Astrocyte of the hippocampus (primary cell): Measurements from ENCODE around the gene SLC5A10.
"Not testable (repeated sequence)": the region's sequence is repeated elsewhere in the genome, so short reads cannot be mapped to it uniquely, and the experiment has no call there.

Source experiments
- DNase-seq: peaks from one replicate; pipeline ENCODE4 v3.0.0; 2011; ENCODE audit warnings: low read depth, low spot score

Gene SLC5A10

DNA sequence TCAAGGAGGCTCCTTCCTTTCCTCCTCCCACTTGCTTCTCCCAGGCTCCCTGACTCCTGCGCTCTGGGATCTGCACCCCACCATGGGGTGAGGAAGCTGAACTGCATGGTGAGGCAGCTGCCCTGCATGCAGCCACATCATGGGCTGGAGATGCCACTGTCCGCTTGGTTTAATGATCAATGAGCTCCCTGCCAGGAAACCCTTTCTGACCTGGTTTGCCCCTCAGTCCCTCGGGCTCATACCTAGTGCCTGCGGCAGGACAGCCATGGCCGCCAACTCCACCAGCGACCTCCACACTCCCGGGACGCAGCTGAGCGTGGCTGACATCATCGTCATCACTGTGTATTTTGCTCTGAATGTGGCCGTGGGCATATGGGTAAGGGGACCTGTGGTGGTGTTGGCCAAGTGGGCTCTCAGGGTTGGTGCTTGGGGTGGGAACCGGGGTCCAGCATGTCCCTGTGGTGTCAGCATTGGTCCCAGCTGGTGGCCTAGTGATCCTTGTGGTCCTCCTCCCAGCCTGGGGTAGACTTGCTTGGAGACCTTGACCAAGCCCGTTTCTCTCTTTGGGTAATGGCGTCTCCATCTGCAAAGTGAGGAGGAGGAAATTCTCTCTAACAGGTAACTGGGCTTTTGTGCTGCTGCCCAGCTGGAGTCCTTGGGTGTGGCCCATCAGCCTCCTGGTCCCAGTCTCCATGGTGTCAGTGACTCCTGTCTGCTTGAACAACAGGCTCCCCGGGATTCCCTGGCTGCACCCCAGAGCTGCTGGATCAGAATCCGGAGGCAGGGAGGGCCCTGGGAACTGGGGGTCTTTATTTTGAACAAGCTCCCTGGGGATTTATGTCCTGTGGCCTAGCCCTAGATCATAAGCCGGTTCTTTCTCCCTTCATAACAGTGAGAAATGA is at the start of gene SLC5A10:
SLC5A10 (plus strand) TSS at position 225 of the 902 bp plus-strand sequence; CDS start at position 266, 41 bp downstream.
- DNase-seq = no peak

DNA sequence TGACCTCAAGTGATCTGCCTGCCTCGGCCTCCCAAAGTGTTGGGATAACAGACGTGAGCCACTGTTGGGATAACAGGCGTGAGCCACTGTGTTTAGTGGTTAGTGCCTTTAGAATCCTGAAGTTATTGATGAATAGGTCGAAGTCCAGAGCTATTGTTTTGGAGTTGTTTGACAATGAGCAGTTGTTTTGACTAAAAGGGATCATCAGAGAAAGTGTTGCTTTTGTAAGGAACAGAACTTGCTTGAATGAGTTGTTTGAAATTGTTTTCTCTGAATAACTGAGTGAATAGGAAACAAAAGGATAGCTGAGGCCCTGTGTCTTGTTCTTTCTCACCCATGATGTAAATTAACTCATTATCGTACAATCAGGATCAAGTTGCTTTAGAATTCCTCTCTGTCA is 47.5 kb upstream of the SLC5A10 start:
- DNase-seq = no peak

DNA sequence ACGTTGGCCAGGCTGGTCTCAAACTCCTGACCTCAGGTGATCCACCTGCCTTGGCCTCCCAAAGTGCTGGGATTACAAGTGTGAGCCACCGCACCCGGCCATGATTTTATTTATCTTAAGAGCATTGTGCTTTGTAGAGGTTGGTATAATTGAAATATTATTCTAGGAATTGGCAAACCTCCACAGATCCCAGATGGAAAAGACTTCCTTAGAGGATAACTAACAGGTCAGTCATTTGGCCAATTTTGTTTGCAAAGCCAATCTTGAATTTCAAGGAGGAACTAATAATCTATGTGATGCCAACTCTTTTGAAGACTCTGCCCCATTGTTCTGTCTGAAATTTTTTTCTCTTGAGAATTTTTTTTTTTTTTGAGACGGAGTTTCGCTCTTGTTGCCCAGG is 46.7 kb upstream of the SLC5A10 start:
- no peak for DNase-seq

DNA sequence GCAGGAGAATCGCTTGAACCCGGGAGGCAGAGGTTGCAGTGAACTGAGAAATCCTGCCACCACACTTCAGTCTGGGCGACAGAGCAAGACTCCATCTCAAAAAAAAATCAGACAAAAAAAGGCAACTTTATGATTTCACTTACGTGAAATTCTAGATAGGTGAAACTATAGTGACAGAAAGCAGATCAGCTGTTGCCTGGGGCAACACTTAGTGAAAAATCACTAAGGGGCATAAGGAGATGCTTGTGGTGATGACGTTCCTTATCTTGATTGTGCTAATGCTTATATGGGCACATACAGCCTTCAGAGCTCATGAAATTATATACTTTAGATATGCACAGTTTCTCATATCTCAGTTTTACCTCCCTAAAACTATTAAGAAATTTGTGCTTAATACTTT is 41.6 kb upstream of the SLC5A10 start:
- DNase-seq = no peak

DNA sequence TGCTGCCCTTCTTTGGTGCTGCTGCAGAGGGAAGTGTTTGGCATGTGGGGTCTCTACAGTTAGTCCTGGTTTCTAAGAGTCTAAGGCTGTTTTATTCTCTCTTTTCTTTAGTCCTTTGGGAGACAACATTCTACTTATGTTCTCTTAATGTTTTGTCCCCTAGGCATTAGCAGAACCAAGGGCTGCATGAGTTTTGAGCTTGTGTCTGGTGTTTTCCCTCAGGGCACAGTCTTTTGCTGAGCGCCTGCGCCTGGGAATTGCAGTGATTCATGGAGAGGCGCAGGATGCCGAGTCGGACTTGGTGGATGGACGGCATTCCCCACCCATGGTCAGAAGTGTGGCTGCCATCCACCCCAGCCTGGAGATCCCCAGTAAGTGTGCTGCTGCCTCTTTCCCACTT is 41.1 kb upstream of the SLC5A10 start:
- DNase-seq = no peak

DNA sequence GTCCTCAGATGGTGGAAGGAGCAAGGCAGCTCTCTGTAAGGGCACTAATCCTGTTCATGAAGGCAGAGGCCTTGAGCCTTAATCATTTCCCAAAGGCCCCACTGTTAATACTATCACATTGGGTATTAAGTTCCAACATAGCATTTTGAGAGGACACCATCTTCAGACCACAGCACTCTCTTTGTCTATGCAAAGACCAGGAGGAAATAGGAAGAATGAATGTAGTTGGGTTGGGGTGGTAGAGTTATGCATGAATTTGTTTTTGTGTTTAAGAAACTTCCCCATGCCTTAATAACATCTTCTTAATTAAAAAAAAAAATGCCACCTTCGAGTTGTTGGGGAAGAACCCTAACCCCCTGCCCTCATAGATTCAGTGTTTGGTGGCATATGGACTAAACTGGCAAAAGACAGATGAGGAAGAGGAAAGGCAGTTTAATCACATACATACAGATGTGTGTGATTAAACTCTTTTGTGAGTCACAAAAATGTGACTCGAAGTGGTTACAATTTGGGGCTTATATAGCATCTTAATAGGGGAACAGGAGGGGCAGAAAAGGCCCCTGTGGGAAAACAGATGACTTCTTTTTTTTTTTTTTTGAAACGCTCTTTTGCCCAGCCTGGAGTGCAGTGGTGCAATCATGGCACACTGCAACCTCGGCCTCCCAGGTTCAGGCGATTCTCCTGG is 35.0 kb upstream of the SLC5A10 start:
- no peak for DNase-seq

DNA sequence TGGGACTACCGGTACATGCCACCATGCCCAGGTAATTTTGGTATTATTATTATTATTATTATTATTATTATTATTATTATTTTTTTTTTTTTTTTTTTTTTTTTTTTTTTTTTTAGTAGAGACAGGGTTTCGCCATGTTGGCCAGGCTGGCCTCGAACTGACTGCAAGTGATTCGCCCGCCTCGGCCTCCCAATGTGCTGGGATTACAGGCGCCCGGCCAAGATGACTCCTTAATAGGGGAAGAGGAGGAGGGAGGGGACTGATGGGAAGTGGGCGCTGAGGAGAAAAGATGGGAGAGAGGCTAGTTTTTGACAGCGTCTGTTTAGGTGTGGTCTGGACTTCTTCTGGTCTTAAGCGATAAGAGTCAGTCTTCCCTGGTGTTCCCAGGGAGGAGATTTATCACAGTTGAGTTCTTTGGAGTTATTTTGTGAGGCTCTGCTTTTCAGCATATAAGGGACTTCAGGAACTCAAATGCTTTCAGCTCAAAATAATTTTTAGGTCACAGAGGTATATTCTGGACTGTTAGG is 34.4 kb upstream of the SLC5A10 start:
- no peak for DNase-seq

DNA sequence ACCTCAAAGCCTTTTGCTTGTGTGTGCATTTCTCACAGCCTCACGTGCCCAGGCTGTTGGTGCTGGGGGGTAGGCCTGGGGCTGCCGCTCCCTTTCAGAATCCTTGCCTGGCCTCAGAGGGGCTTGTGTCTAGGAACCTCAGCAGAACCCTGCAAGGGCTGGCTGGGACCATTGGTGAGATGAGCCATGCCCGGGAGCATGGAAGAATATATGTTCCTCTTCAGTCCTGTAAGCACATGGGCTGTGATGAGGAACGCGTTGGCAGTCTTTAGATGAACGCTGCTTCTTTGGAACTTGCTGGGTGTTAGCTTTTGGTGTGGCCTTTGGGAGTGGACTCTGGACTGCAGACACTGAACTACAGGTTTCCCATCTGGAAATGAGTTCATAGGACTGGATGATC is 32.0 kb upstream of the SLC5A10 start:
- no peak for DNase-seq

DNA sequence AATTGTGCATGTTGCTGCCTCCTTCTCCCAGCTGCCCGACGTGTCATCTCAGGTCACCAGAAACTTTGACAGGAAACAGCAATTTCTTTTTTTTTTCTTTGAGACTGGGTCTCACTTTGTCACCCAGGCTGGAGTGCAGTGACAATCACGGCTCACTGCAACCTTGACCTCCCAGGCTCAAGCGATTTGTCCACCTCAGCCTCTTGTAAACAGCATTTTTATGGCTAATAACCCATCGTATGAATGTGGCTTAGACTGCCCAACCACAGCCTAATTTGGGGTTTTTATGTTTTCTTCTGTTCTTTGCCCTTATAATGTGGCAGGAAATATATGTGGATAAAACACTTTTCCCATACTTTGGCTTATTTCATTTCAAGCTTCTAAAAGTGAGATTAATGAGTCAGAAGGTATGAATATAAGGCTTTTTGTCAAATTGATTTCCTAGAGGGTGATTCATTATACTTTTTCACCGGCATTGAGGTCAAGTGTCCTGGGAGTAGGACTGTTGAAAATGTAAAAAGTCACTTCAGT is 31.0 kb upstream of the SLC5A10 start:
- peak; percentile 21 for DNase-seq

DNA sequence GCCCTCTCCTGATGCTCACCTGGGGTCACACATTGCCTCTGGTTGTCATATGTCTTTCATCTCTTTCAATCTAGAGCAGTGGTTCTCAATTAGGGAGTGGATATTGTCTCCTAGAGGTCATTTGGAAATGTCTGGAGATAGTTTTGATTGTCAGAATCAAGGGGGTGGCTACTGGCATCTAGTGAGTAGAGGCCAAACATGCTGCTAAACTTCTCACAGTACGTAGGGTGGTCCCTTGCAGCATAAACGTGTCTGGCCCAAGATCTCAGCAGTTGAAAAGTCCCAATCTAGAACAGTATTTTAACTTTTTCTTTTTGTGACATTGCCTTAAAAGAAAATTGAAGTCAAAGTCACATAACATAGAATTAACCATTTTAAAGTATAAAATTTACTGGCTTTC is 30.5 kb upstream of the SLC5A10 start:
- no peak for DNase-seq

DNA sequence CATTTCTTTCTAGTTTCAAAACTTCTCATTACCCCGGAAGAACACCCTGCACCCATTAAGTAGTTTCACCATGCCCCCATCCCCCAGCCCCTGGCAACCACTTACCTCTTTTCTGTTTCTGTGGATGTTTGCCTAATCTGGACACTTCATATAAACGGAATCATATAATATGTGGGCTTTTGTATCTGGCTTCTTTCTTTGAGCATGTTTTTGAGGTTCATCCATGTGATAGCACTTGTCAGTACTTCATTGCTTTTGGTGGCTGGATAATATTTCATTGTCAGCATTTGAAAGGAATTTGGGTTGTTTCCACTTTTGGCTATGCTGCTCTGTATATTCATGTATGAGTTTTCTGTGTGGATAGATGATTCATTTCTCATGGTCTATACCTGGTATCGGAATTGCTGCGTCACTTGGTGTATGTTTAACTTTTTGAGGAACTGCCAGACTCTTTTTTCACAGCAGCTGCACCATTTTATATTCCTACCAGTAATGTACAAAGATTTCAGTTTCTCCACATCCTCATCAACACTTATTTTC is 30.0 kb upstream of the SLC5A10 start:
- DNase-seq = no peak

DNA sequence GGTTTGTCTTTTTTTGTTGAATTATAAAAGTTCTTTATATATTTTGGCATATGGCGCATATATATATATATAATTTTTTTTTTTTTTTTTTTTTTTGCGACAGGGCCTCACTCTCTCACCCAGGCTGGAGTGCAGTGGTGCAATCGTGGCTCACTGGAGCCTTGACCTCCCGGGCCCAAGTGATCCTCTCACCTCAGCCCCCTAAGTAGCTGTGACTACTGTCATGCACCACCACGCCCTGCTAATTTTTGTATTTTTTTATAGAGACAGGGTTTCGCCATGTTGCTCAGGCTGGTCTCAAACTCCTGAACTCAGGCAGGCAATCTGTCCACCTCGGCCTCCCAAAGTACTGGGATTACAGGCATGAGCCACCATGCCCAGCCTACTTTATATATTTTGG is 29.4 kb upstream of the SLC5A10 start:
- not testable (repeated sequence) for DNase-seq

DNA sequence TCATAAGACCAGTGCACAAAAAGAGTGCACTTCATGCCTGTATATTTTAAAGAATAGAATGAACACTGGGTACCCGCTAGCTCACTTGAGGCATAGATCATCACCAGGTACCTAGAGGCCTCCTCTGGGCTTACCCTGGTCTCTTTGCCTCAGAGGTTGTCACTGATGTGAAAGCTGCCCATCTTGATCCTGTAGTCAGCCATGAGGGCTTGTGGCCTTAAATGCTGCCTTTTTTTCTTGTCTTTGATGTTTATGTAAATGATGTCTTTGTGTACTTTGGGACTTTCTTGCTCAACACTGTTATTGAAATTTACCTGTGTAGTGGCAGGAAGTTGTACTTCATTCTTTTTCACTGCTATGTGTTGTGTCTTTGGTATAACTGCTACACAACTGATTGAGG is 26.8 kb upstream of the SLC5A10 start:
- no peak for DNase-seq

DNA sequence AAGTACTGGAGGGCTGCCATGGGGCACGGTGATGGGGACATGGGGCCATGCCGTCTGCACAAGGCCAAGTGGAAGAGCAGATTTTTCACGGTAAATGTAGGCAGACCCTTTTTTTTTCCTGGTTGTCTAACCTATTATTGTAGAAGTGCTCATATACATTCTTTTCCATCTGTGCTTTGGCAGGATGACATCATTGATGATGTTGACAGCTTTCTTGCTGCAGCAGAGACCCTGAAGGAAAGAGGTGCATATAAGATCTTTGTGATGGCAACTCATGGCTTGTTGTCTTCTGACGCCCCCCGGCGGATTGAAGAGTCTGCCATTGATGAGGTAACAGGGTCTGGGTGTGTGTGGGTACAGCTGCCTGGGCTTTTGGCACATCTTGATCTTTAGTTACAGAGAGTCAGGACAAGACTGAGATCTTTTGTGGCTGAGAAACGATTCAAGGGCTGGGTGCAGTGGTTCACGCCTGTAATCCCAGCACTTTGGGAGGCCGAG is 23.3 kb upstream of the SLC5A10 start:
- DNase-seq = no peak

DNA sequence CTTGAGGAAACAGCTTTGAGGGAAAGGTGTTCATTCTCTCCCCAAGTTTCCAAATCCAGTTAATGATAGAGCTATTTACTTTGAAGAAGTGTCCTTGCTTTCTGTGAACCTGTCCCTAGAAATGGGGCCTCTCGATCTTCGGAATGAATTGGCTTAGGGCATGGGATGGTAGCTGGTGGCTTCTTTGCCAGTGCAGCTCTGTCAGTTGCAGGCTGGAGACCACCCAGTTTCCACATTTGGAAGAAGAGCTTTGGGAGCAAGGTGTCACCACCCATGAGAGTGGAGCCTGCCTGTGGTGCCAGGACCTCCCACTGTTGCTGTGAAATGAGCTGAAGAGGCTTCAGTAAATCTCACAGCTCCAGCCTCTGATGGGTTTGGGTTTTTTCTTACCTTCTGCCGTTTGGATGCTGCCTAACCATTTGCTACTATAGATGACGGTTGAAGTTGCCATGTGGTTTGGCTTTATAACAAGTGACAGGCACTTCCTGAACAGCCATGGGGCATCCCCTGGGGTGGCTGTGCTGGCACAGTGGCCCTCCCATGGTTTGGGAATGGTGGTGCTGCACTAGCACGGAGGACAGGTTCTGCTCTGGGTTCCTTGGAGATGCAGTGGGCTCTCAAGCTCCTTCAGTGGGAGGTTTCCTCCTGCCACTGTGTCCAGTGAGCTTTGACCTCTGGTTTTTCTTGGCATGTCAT is 19.5 kb upstream of the SLC5A10 start:
- DNase-seq = no peak

DNA sequence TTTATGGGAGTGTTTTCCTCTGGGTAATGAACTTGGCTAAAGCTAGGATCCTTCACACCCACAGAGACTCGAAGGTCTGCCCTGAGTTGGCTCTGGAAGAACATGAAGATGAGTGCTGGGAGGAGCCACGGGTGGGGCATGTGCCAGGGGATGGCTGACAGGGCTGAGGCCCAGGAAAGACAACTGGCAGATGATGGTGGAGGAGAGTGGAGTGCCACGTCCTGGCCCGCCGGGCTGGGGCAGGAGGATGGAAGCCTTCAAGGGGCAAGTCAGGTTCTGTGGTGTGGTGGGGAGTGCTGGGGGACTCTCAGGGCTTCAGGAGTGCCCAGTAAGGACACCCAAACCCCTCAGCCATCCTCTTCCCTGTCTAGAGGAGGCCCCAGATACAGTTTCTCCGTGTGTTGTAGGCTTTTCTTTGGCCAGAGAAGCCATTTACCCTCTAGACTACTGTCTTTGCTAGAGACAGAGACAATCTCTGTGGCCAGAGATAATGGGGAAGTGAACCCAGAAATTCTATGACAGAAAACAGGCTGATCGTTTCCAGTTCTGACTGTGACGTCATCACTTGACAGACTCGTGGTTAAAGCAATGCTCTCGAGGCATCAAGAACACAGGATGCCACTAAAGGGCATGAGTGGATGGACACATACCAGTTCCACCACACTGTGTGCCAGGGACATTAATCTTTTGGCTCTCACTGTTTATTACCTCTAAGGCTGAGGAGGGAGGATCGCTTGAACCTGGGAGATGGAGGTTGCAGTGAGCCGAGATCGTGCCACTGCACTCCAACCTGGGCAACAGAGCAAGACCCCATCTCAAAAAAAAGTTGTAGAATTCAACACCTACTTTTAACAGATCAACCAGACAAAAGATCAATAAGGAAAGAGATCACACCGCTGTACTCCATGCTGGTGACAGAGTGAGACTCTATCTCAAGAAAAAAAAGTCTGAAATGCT is 18.6 kb upstream of the SLC5A10 start:
- no peak for DNase-seq

DNA sequence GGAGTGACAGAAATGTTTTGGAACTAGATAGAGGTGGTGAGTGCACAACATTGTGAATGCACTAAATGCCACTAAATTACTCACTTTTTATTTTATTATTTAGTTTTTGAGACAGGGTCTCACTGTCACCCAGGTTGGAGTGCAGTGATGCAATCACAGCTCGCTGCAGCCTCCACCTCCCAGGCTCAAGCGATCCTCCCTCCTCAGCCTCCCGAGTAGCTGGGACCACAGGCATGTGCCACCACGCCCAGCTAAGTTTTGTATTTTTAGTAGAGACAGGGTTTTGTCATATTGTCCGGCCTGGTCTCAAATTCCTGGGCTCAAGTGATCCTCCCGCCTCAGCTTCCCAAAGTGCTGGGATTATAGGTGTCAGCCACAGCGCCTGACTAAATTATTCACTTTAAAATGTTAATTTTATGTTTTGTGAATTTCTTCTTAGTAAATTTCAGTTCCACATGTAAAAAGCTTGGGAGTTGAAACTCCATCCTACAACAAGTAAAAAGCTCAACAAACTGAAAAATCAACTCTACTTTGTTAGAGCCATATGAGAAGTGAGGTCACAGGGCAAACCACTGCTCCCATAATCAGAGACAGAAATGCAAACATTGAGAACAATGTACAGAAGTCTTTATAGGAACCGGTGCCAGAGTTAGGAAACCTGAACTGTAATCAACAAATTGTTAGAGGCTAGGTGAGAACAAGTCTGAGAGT is 13.8 kb upstream of the SLC5A10 start:
- DNase-seq = no peak

DNA sequence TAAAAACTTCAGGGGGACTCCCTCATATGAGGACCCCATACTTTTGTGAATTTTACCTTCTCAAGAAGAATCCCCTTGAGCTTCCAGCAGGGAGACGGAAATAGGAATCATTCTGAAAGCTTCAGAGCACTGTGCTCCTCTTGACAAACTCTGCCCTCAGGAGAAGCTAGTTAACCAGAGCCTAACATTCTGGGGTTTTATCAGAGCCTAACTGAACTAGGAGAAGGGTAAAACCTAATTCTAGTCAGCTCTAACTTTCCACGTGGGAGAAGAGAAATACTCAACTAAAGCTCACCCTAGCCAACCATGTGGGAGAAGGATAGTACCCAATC is 13.3 kb upstream of the SLC5A10 start:
- DNase-seq = no peak

DNA sequence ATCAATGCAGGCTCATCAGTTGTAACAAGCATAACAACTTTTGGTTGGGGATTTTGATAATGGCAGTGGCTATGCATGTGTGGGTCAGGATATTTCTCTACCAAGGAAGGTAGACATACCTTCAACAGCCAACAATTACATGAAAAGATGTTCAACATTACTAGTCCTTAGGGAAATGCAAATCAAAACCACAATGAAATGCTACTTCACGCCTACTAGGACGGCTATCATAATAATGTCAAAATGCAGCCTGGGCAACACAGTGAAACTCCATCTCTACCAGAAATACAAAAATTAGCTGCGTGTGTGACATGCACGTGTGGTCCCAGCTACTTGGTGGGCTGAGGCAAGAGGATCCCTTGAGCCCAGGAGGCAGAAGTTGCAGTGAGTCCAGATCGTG is 7.3 kb upstream of the SLC5A10 start:
- no peak for DNase-seq

DNA sequence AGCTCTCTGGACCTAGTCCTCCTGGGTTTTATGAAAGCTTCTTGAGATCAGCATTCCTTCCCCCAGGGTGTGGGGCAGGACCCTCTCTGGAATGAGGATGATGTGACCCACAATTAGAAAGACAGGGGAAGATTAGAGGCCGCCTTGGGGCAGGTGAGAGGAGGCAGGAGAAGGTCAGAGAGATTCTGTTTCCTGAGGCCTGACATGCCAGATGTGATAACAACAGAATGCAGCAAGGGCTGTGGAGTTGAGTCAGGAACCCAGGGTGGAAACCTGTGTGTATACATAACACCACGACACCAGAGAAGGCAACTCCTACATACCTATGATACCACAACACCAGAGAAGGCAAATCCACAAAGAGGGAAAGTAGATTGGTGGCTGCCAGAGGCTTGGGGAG is 5.4 kb upstream of the SLC5A10 start:
- peak; percentile 26 for DNase-seq
